ENCODE data around the gene MAPT.

MAPT gene

DNA sequence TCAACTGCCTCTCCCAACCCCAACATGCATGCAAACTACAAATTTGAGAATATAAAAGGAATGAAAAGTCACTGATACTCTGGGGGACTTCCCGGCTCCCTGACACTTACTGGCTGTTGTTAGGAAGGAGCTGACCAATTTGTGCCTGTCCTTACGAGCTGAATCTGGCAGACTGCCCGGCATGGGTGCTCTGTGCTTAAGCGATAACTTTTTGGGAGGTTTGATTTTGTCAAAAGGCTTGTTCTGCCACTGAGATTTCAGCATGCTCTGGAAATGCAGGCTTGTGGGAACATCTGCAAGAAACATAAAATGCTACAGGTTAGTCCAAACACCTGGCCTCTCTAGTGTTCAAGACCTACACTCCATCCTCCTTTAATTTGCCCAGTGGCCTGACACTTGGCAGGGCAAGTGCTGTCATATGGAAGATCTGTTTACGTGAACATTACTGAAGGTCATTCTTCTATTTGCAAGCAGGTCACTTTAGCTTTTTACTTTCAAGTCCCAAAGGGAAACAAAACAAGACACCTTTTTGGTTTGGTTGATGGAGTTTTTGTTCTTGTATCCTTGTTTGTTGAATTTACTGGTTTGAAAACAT lies 145.3 kb downstream of the MAPT start:
- no peak overlapping the region for H3K4me3 ChIP-seq (replicated peaks; ENCODE audit: low read depth, low read length)
- DNase-seq (ENCODE audit: extremely low read depth, low read depth): no peak
- TF ChIP-seq, protein P1, sequence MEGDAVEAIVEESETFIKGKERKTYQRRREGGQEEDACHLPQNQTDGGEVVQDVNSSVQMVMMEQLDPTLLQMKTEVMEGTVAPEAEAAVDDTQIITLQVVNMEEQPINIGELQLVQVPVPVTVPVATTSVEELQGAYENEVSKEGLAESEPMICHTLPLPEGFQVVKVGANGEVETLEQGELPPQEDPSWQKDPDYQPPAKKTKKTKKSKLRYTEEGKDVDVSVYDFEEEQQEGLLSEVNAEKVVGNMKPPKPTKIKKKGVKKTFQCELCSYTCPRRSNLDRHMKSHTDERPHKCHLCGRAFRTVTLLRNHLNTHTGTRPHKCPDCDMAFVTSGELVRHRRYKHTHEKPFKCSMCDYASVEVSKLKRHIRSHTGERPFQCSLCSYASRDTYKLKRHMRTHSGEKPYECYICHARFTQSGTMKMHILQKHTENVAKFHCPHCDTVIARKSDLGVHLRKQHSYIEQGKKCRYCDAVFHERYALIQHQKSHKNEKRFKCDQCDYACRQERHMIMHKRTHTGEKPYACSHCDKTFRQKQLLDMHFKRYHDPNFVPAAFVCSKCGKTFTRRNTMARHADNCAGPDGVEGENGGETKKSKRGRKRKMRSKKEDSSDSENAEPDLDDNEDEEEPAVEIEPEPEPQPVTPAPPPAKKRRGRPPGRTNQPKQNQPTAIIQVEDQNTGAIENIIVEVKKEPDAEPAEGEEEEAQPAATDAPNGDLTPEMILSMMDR (IDR thresholded peaks at IDR 0.05; ENCODE audit: low read depth, low read length, missing control alignments): no peak

DNA sequence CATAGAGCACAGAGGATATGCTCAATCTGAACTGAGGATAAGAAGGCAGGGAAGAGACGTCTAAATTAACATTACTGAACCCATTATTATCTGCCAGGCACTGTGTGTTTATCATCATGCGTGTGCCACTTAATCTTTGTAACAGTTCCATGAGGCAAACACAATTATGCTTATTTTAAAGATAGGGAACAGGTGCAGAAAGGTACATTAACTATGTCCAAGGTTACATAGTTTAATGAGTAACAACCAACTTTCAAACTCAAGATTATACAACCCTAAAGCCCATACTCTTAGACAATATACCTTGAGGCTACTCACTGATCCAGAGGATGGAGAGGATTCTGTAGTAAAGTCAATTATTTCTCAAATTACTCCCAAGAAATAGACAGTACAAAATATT lies 147.9 kb downstream of the MAPT start:
- DNase-seq (ENCODE audit: extremely low read depth, low read depth): no peak
- H3K4me3 ChIP-seq (replicated peaks; ENCODE audit: low read depth, low read length): no peak overlapping the region
- TF ChIP-seq, protein P1 (IDR thresholded peaks at IDR 0.05; ENCODE audit: low read depth, low read length, missing control alignments): no peak

DNA sequence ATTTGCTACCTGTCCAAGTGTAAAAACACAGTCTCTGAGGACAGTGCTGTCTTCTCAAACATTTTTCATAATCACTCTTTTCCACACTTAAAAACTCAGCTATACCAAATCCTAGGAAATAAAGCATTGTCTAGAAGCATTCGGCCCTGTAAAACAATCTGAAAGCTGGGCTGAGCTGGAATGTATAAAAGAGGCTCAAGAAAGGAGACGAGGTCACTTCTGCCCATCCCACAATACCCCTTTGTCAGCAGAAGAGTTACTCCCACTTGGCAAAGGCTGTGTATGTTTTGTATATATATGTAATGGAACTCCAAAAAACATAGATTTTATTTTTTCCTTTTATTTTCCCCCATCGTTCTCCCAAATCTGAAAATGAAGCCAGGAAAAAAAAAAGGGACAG lies 148.6 kb downstream of the MAPT start:
- TF ChIP-seq, protein P1 (IDR thresholded peaks at IDR 0.05; ENCODE audit: low read depth, low read length, missing control alignments): no peak
- DNase-seq (ENCODE audit: extremely low read depth, low read depth): no peak
- H3K4me3 ChIP-seq (replicated peaks; ENCODE audit: low read depth, low read length): no peak overlapping the region

DNA sequence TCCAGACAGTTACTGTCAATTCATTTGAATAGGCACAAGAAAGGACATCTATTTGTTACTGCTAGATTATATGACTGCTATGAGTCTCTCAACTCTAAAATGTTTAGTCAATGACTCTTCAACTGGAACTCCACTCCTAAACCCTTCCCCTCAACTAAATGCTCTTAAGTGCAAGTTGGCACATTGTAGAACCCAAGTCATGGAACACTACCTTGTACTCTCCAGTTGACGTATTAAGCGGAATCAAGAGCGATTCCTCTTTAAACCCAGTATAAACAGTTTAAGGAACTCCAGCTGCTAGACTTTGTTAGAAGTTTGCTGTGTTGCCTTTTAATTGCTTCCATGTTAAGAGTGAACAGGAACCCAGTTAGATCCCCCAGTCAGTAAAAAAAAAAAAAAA lies 149.3 kb downstream of the MAPT start:
- no peak overlapping the region for H3K4me3 ChIP-seq (replicated peaks; ENCODE audit: low read depth, low read length)
- TF ChIP-seq, protein P1 (IDR thresholded peaks at IDR 0.05; ENCODE audit: low read depth, low read length, missing control alignments): no peak
- no peak for DNase-seq (ENCODE audit: extremely low read depth, low read depth)

DNA sequence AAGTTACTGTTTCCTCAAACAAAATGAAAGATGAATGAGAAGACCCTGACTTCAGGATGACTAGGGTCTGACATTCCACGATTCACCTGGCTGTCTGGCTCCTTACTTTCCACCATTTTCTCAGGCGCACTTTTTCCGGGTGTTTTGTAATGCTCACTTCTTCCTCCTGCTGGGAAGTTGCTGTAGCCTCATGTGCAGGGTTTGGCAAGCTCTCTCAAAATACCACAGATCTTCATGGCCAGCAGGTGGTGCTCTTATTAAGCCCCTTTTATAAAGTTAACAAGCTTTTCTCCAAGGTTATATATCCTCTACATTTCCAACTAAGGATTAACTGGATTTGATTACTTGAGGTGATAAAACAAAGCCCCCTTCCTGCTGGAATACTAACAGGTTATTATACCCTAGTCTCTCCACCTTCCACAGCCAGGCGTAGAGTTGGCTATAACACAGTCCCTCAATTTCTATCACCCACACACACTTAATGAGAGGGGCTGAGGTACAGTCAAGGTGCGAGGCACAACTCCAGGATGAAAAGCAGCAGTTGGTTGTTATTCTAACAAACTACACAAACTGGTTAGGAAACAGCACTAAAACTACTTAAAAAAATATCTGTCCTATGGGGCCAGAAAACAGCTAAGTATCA lies 150.1 kb downstream of the MAPT start:
- DNase-seq (ENCODE audit: extremely low read depth, low read depth): peak; percentile 82
- TF ChIP-seq, protein P1 (IDR thresholded peaks at IDR 0.05; ENCODE audit: low read depth, low read length, missing control alignments): peak; percentile 86
- H3K4me3 ChIP-seq (replicated peaks; ENCODE audit: low read depth, low read length): no peak overlapping the region

DNA sequence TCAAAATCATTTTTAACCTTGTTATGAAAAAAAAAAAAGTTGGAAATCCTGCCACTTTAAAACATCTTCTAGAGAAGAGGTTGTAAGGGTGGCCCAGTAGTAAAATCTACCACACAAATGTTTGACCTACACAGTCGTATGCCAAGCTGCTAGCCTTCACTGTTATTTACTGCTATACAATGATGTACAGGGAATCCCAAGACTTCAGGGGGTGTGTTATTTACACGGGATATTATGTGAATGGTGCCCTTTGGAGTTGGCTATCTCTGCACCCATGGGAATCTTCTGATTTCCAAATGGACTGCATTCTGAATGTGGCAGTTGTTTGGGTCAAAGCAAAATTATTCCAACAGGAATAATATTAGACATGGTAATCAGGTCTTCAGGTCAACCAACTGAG lies 150.6 kb downstream of the MAPT start:
- TF ChIP-seq, protein P1 (IDR thresholded peaks at IDR 0.05; ENCODE audit: low read depth, low read length, missing control alignments): no peak
- no peak overlapping the region for H3K4me3 ChIP-seq (replicated peaks; ENCODE audit: low read depth, low read length)
- no peak for DNase-seq (ENCODE audit: extremely low read depth, low read depth)

Data from HFF-Myc (cell line).